Esophagus muscularis mucosa (tissue), 3 donors: ENCODE measurements around the gene PER3.

Experiments
- CTCF ChIP-seq, 3 experiments: fragments of 200-600 bp in 2 of 3; fragments of 450-650 bp in 1 of 3; sonication (generic) in 2 of 3; IDR thresholded peaks; one replicate each; pipeline ENCODE4 v1.5.1; 2017 to 2019; ENCODE audit warnings: antibody characterized with exemption in 3 of 3, mild to moderate bottlenecking in 2 of 3, moderate library complexity in 1 of 3
- POLR2A ChIP-seq: fragments of 450-650 bp; IDR thresholded peaks from one replicate; pipeline ENCODE4 v1.6.1; 2017; ENCODE audit warnings: antibody characterized with exemption, moderate library complexity, mild to moderate bottlenecking, low read depth

DNA sequence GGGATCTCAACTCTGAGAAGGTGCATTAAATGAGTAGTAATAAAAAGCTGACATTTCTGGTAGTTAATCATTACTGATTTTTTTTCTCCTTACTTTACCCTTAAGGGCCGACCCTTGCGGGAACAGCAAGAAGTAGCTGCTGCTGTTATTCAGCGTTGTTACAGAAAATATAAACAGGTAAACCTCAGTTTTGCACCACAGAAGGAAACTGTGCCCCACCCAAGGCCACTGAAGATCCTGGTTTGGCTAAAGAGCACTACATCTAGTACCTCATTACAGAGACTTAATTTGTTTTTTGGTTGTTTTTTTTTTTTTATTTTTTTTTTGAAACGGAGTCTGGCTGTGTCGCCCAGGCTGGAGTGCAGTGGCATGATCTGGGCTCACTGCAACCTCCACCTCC, 36.5 kb upstream of the PER3 start:
- TF ChIP-seq CTCF (IDR thresholded peaks at IDR 0.05) (no peak), POLR2A (no peak)
